DND-41 (cell line): ENCODE data around the gene NPIPB8.
"Not testable (repeated sequence)": the region's sequence is repeated elsewhere in the genome, so short reads cannot be mapped to it uniquely, and the experiment has no call there.

Experiments
- ATAC-seq: fragments of 200-7000 bp; cut with Tn5 transposase; 3 replicates; pipeline ENCODE4 v1.9.1; 2021; ENCODE audit warnings: low read depth; ENCODE audit not compliant: insufficient read depth
- DNase-seq: peaks from one replicate; pipeline ENCODE4 v3.0.0-alpha.2; 2020
- H2AFZ ChIP-seq: 2 replicates; pipeline ENCODE4 v1.6.0; 2012; ENCODE audit warnings: low read depth, low read length
- H3K27ac ChIP-seq: 2 replicates; pipeline ENCODE4 v1.5.1; 2012; ENCODE audit warnings: low read length, inconsistent platforms
- H3K27me3 ChIP-seq: fragments of 200-600 bp; sonication (generic); 2 replicates; pipeline ENCODE4 v1.6.0; 2012; ENCODE audit warnings: low read length, mild to moderate bottlenecking, inconsistent platforms; ENCODE audit not compliant: insufficient read depth, poor library complexity
- H3K36me3 ChIP-seq: 2 replicates; pipeline ENCODE4 v1.5.1; 2012; ENCODE audit warnings: low read length, inconsistent platforms; ENCODE audit not compliant: insufficient read depth
- H3K4me1 ChIP-seq: 2 replicates; pipeline ENCODE4 v1.5.1; 2012; ENCODE audit warnings: mild to moderate bottlenecking, low read length; ENCODE audit not compliant: insufficient read depth
- H3K4me2 ChIP-seq: 2 replicates; pipeline ENCODE4 v1.6.0; 2012; ENCODE audit warnings: mild to moderate bottlenecking, moderate library complexity, low read length, inconsistent platforms; ENCODE audit not compliant: insufficient read depth
- H3K4me3 ChIP-seq, 2 experiments: fragments of 200-600 bp in 1 of 2; shearing (Covaris generic) in 1 of 2; 2 replicates each; pipeline ENCODE4 v1.5.1; 2012 to 2016; ENCODE audit warnings: inconsistent platforms in 2 of 2, low read length in 2 of 2, mild to moderate bottlenecking in 2 of 2, low read depth in 1 of 2, moderate library complexity in 1 of 2
- H3K79me2 ChIP-seq: 2 replicates; pipeline ENCODE4 v1.6.0; 2012; ENCODE audit warnings: low read length, inconsistent platforms; ENCODE audit not compliant: insufficient read depth
- H3K9ac ChIP-seq: 2 replicates; pipeline ENCODE4 v1.6.0; 2012; ENCODE audit warnings: low read depth, mild to moderate bottlenecking, inconsistent platforms, low read length, moderate library complexity
- H3K9me3 ChIP-seq: 2 replicates; pipeline ENCODE4 v1.5.1; 2012; ENCODE audit warnings: low read length, moderate library complexity, mild to moderate bottlenecking, inconsistent platforms; ENCODE audit not compliant: insufficient read depth, severe bottlenecking
- H4K20me1 ChIP-seq: 2 replicates; pipeline ENCODE4 v1.6.0; 2012; ENCODE audit warnings: low read length; ENCODE audit not compliant: insufficient read depth
- CTCF ChIP-seq: IDR thresholded peaks from 2 replicates; pipeline ENCODE4 v1.5.1; 2012; ENCODE audit warnings: borderline replicate concordance, low read length, moderate library complexity, mild to moderate bottlenecking; ENCODE audit not compliant: poor library complexity, severe bottlenecking; ENCODE audit errors: extremely low read depth
- EZH2 ChIP-seq: IDR thresholded peaks from 3 replicates; pipeline ENCODE4 v1.6.1; 2012; ENCODE audit warnings: borderline replicate concordance, low read depth, mild to moderate bottlenecking, moderate library complexity, low read length, inconsistent platforms; ENCODE audit not compliant: severe bottlenecking

Gene NPIPB8

GRCh38 chr16:28614561-28614960 lies 23.3 kb upstream of the NPIPB8 start:
- not testable (repeated sequence) for H3K27ac ChIP-seq, H3K27me3 ChIP-seq, DNase-seq, H3K36me3 ChIP-seq, H3K79me2 ChIP-seq, H3K4me1 ChIP-seq, H3K9me3 ChIP-seq, H4K20me1 ChIP-seq, H2AFZ ChIP-seq, H3K4me3 ChIP-seq, H3K4me2 ChIP-seq, H3K9ac ChIP-seq, ATAC-seq

GRCh38 chr16:28615486-28616223 lies 22.2 kb upstream of the NPIPB8 start:
- peak; percentile 53 for TF ChIP-seq CTCF
- not testable (repeated sequence) for H3K4me1 ChIP-seq

GRCh38 chr16:28616224-28616577 lies 21.7 kb upstream of the NPIPB8 start:
- H3K4me3 ChIP-seq, H3K4me1 ChIP-seq, H4K20me1 ChIP-seq, H2AFZ ChIP-seq, H3K27ac ChIP-seq, H3K9ac ChIP-seq, H3K36me3 ChIP-seq, H3K9me3 ChIP-seq, DNase-seq, H3K79me2 ChIP-seq, H3K27me3 ChIP-seq, H3K4me2 ChIP-seq, ATAC-seq: not testable (repeated sequence)

More at GRCh38 chr16:28615486-28616223, 22.2 kb upstream of the NPIPB8 start:
- H3K9ac ChIP-seq, H2AFZ ChIP-seq, H4K20me1 ChIP-seq, H3K79me2 ChIP-seq, H3K36me3 ChIP-seq, H3K4me2 ChIP-seq, H3K27ac ChIP-seq, H3K4me3 ChIP-seq, H3K27me3 ChIP-seq, ATAC-seq, H3K9me3 ChIP-seq: not testable (repeated sequence)
- DNase-seq = peak; percentile 36

- Histone ChIP-seq H3K27ac (no peak overlapping the region), H3K4me1 (no peaks in the 10 kb centered on the region), H3K27me3 (no peaks in the 10 kb centered on the region), H3K36me3 (no peaks in the 10 kb centered on the region), H3K4me3 (no peak overlapping the region), H3K4me2 (no peak overlapping the region), H4K20me1 (no peaks in the 10 kb centered on the region), H3K9me3 (no peaks in the 10 kb centered on the region), H2AFZ (no peak overlapping the region), H3K9ac (no peak overlapping the region), H3K79me2 (no peaks in the 10 kb centered on the region)
- TF ChIP-seq CTCF = no peak
- TF ChIP-seq EZH2 = no peak
- DNase-seq = no peak
- no peak for ATAC-seq
Measured at GRCh38 chr16:28616636-28617035, 21.2 kb upstream of the NPIPB8 start.
